NCI-H460 (cell line): Measurements from ENCODE around the gene PNMT. TPM values are rescaled to one million over a fixed set of nuclear protein-coding genes. Genes with fewer than 3 reads are reported as not detected.
"Not testable (repeated sequence)": the region's sequence is repeated elsewhere in the genome, so short reads cannot be mapped to it uniquely, and the experiment has no call there.

Experiments
- DNase-seq: peaks from one replicate; pipeline ENCODE4 v3.0.0-alpha.2; 2016; ENCODE audit warnings: low read depth; ENCODE audit errors: extremely low read depth
- total RNA-seq: library from RNA; depleted of rRNA; stranded (reverse); fragments of >200 nt; shearing (Covaris generic); gene quantifications from 2 replicates; pipeline ENCODE4 v1.2.3, GENCODE V29; 2014

The PNMT gene
- total RNA-seq, 1 experiment from 2014 or later = not detected

DNA sequence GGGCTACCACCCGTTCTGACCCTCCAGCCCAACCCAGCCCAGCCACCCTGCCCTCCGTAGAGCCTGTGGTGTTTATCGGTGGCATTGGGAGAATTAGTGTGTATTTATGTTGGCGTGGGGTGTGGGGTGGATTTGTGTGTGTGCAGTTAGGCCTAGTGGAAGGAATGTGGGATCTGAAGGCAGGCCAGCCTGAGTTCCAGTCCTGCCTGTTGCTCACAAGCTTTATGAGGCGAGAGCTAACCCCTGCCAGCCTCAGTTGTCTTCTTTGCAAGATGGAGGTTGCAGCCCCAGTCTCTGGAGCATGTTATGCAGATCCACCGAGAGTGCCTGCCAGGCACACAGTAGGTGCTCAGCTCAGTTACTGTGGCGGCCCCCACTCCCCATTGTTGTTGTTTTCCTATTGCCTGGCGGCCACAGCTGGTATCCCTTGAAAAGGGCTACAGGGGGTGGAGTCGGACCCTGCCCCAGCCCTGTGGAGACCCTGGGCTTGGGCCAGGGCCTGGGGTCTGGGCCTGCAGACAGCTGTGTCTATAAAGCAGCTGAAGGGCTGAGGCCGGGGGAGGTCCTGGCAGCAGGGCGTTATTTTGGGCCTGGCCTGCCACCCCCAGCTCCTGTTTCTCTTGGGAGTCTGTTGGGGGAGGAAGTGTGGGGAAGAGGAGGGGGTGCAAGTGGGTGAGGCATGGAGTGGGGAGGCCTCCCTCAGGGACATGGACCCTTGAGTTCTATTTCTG is 36.7 kb downstream of the PNMT start:
- DNase-seq = no peak

DNA sequence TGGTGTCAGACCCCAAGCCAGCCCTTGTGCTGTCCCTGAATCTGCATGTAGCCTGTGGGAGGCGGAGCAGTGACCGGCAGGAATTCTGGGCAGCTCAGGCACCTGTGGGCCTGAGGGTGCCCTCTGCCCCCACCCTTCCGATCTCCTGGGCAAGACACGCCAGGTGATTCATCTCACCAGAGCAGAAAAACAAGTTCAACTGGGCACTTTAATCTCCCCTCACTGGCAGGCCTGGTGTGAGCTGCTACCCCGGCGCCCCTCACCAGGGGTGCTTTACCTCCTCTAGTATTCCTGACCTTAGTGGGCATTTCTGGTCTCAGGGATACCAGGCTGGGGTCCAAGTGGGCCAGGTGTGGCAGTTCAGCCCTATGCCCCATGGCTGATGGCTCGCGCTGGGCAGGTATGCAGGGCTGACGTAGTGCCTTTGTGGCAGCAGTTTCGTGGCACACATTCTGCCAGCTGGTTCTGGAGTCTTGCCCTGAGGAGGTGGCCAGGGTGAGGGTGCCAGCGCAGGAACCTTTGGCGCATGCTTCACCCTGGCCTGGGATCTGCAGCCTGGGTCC is 37.6 kb downstream of the PNMT start:
- no peak for DNase-seq

GRCh38 chr17:39706383-39706782 is 38.1 kb downstream of the PNMT start:
- no peak for DNase-seq

GRCh38 chr17:39706921-39707337 is 38.7 kb downstream of the PNMT start:
- DNase-seq = no peak

DNA sequence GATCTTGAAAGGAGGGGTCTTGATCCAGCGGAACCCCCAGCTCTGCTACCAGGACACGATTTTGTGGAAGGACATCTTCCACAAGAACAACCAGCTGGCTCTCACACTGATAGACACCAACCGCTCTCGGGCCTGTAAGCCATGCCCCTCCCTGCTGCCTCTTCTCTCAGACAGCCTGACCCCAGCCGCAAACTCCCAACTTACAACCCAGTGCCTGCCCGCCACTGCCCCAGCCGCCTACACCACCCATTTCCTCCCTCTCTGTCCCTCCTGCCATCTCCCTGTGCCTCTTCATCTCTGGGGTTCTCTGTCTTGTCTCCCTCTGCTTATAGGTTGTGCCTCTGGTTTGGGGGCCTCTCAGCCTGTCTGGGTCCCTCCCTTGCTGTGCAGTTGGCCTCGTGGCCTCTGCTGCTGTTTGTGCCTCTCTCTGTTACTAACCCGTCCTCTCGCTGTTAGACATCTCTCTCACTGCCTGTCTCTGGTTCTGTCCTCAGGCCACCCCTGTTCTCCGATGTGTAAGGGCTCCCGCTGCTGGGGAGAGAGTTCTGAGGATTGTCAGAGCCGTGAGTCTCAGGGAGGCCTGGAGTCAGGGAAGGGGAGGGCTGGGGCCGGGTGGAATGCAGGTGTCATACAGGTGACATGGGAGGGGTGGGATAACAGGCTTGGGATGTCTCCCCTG is 41.2 kb downstream of the PNMT start:
- DNase-seq = no peak

- no peak for DNase-seq
Measured at GRCh38 chr17:39709998-39710964, 42.0 kb downstream of the PNMT start.

- DNase-seq = not testable (repeated sequence)
Measured at GRCh38 chr17:39711071-39711470, 42.8 kb downstream of the PNMT start.

DNA sequence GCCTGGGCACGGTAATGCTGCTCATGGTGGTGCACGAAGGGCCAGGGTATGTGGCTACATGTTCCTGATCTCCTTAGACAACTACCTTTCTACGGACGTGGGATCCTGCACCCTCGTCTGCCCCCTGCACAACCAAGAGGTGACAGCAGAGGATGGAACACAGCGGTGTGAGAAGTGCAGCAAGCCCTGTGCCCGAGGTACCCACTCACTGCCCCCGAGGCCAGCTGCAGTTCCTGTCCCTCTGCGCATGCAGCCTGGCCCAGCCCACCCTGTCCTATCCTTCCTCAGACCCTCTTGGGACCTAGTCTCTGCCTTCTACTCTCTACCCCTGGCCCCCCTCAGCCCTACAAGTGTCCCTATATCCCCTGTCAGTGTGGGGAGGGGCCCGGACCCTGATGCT is 43.6 kb downstream of the PNMT start:
- no peak for DNase-seq

DNA sequence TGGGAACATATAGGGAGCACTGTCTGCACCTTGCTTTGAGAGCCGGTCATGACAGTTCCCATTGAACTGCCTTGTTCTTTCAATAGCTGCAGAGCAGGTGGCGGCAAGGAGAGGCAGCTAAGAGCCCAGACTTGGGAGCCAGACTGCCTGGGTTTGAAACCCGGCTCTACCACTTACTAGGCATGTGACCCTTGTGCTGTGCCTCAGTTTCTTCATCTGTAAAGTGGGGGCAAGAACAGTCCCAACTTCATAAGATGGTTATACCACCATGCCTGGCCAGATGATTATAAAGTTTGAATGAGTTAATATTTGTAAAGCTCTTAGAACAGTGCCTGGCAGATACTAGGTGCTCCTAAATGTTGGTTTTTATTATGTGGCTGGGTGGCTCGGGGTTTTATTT is 46.0 kb downstream of the PNMT start:
- no peak for DNase-seq

DNA sequence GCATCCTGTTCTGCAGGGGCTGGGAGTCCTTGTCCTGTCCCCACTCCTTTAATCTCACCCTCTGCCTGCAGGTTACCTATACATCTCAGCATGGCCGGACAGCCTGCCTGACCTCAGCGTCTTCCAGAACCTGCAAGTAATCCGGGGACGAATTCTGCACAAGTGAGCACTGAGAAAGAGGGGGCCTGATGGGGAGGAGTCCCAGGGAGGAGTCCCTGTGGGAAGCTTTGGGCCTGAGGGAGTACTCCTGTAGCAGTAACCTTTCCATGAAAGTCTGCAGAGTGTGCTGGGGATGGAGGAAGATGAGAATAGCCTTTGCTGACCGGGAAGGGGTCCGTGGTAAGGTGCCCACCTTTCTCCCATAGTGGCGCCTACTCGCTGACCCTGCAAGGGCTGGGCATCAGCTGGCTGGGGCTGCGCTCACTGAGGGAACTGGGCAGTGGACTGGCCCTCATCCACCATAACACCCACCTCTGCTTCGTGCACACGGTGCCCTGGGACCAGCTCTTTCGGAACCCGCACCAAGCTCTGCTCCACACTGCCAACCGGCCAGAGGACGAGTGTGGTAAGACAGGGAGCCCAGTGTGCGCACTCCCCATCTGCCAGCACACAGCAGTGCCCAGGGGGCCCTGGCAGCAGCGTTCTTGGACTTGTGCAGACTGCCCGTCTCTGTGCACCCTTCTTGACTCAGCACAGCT is 47.3 kb downstream of the PNMT start:
- no peak for DNase-seq

GRCh38 chr17:39716073-39716818 is 48.0 kb downstream of the PNMT start:
- DNase-seq = no peak

DNA sequence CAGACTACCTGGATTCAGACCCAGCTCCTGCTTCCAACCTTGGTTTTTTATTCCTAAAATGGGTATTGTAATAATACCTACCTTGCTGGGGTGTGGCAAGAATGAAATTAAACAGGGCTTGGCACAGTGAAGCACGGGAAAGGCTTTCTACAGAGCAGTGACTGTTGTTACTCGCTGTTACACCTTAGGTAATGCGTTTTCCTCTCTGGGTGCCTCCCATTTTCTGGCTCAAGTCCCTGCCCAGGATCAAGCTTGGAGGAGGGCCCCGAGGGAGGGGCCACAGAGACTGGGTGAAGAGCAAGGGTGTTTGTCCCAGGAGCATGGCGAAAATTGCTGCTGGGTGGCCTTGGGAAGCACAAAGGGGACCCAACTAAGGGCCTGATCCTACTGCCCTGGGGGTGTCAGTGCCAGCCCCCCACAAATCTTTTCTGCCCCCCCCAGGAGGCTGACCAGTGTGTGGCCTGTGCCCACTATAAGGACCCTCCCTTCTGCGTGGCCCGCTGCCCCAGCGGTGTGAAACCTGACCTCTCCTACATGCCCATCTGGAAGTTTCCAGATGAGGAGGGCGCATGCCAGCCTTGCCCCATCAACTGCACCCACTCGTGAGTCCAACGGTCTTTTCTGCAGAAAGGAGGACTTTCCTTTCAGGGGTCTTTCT is 48.8 kb downstream of the PNMT start:
- DNase-seq = no peak

- no peak for DNase-seq
Measured at GRCh38 chr17:39717660-39718059, 49.4 kb downstream of the PNMT start.

DNA sequence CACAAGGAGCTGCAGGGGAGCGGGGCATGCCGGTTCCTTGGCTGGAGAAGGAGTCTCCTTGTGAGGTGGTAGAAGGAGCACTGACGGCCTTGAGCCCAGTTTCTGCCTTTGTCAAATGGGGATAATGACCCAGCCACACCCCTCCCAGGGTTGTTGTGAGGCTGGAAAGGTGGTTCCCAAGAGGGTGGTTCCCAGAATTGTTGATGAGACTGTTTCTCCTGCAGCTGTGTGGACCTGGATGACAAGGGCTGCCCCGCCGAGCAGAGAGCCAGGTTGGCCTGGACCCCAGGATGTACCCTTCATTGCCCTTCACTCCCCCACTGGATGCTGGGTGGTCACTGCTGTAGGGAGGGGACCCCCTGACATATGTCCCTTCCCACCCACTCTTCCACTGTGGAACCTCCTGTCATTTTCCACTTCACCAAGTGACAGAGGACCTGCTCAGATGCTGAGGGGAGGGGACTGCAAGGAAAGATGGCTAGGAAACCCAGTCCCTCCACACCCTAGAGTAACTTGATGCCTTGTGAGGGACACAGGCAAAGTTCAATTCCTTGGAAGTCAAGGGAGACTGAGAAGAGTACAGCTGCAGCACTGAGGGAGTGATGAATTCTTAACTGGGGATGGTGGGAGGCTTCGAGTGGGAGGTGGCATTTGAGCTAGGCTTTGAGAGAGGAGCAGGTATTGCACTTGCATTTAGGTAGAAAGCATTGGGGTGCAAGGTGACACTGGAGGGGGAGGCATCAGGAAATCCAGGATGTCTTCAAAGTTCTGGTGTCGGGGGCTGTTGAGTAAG is 51.5 kb downstream of the PNMT start:
- no peak for DNase-seq
